ENCODE data around the gene LAMA5. TPM values are rescaled to one million over a fixed set of nuclear protein-coding genes. Genes with fewer than 3 reads are reported as not detected.
A peak's percentile ranks its signal among the peaks of the same experiment; 100 is the strongest.

The LAMA5 gene
- total RNA-seq, 1 experiment from 2014 or later, result 1,050 TPM

DNA sequence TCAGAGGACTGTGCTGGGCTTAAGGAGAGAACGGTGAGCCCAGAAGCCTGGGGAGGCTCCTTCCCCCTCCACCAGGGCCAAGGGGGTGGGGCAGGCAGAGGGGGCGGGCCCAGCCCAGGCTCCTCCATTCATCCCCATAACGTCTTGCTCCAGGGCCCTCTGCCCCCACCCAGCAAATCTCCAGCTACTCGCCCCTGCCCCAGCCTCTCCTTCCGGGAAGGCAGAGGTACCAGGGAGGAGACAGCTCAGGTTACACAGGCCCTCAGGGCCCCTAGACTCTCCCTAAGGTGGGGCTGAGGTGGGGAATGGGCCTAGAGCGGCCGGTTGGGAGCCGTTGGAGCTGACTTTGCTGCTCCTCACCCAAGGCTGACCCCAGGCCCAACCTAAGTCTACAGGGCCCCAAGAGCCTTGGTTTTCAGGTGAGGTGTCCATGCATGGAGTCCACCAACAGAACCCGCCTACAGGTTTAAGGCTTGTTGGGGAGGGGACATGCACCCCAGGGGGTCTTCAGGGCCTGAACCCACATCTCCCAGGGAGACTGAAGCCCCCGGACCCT is 1.2 kb downstream of the LAMA5 start:
- Histone ChIP-seq H3K4me1 (peaks cover 84% of the 10 kb centered on the region), H3K36me3 (ENCODE audit: control insufficient read depth, insufficient read depth, low read length) (peaks cover 18% of the 10 kb centered on the region), H3K27me3 (replicated peaks; ENCODE audit: control insufficient read depth, insufficient read depth, low read length) (no peaks in the 10 kb centered on the region), H3K4me3 (ENCODE audit: low read depth, low read length) (peak overlapping the region; percentile 94), H3K9me3 (no peaks in the 10 kb centered on the region)
- peaks cover 53% of the 10 kb centered on the region for H3K4me1 Mint-ChIP-seq (ENCODE audit: low read depth, unreplicated experiment)
- no peaks in the 10 kb centered on the region for H3K27me3 Mint-ChIP-seq (ENCODE audit: insufficient read depth, unreplicated experiment)
- CTCF ChIA-PET, result interaction anchor here (0.5 to 10.9 kb wide), 9 partner anchors 8 to 64 kb away, joined by 3 to 188 read pairs (median 4); no protein-coding TSS in a partner anchor
- H3K4me3 Mint-ChIP-seq (ENCODE audit: unreplicated experiment), result peak overlapping the region; percentile 70
- H3K36me3 Mint-ChIP-seq (ENCODE audit: insufficient read depth, unreplicated experiment), result peaks cover 75% of the 10 kb centered on the region
- H3K9me3 Mint-ChIP-seq (ENCODE audit: unreplicated experiment), result no peaks in the 10 kb centered on the region
- intact Hi-C loops (cut with micrococcal nuclease; ENCODE audit: unreplicated experiment), result loop anchor here (1.0 to 5.0 kb wide), 2 partner anchors 64 to 129 kb away; partner anchors contain the start of genes ADRM1 and OSBPL2
- H3K27ac Mint-ChIP-seq (ENCODE audit: unreplicated experiment), result peak overlapping the region; percentile 94
- TSS peak; percentile 30 for BruUV-seq (replicated peaks)
- TF ChIP-seq, protein P1, sequence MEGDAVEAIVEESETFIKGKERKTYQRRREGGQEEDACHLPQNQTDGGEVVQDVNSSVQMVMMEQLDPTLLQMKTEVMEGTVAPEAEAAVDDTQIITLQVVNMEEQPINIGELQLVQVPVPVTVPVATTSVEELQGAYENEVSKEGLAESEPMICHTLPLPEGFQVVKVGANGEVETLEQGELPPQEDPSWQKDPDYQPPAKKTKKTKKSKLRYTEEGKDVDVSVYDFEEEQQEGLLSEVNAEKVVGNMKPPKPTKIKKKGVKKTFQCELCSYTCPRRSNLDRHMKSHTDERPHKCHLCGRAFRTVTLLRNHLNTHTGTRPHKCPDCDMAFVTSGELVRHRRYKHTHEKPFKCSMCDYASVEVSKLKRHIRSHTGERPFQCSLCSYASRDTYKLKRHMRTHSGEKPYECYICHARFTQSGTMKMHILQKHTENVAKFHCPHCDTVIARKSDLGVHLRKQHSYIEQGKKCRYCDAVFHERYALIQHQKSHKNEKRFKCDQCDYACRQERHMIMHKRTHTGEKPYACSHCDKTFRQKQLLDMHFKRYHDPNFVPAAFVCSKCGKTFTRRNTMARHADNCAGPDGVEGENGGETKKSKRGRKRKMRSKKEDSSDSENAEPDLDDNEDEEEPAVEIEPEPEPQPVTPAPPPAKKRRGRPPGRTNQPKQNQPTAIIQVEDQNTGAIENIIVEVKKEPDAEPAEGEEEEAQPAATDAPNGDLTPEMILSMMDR (IDR thresholded peaks at IDR 0.05; ENCODE audit: insufficient read depth in 1 of 2, low read depth in 1 of 2, low read length in 1 of 2, severe bottlenecking in 1 of 2, unreplicated experiment in 1 of 2), result no peak
- DNase-seq, result peak; percentile 90 to 97
- POLR2A ChIA-PET, result interaction anchor here (0.5 to 4.7 kb wide), 11 partner anchors 9 to 1697 kb away, joined by 3 to 43 read pairs (median 5); partner anchors contain the start of genes ADRM1, RPS21 and TCEA2

GRCh38 chr20:62364911-62365736 is 2.0 kb downstream of the LAMA5 start:
- POLR2A ChIA-PET, result interaction anchor here (0.5 to 4.7 kb wide), 12 partner anchors 10 to 1698 kb away, joined by 3 to 43 read pairs (median 4); partner anchors contain the start of genes RPS21 and TCEA2
- intact Hi-C loops (cut with micrococcal nuclease; ENCODE audit: unreplicated experiment), result loop anchor here (5.0 kb wide), 1 partner anchor 128 kb away; the partner anchor contains the start of gene OSBPL2
- H3K36me3 Mint-ChIP-seq (ENCODE audit: insufficient read depth, unreplicated experiment), result peaks cover 82% of the 10 kb centered on the region
- H3K4me3 Mint-ChIP-seq (ENCODE audit: unreplicated experiment), result peak overlapping the region; percentile 70
- H3K4me1 Mint-ChIP-seq (ENCODE audit: low read depth, unreplicated experiment), result peaks cover 55% of the 10 kb centered on the region
- TF ChIP-seq, protein P1 (IDR thresholded peaks at IDR 0.05; ENCODE audit: insufficient read depth in 1 of 2, low read depth in 1 of 2, low read length in 1 of 2, severe bottlenecking in 1 of 2, unreplicated experiment in 1 of 2), result no peak
- CTCF ChIA-PET, result interaction anchor here (0.5 to 10.9 kb wide), 9 partner anchors 9 to 63 kb away, joined by 3 to 188 read pairs (median 5); no protein-coding TSS in a partner anchor
- H3K4me1 ChIP-seq, result peaks cover 80% of the 10 kb centered on the region
- no peaks in the 10 kb centered on the region for H3K27me3 ChIP-seq (replicated peaks; ENCODE audit: control insufficient read depth, insufficient read depth, low read length)
- no peaks in the 10 kb centered on the region for H3K9me3 ChIP-seq
- H3K9me3 Mint-ChIP-seq (ENCODE audit: unreplicated experiment), result no peaks in the 10 kb centered on the region
- no TSS peak for BruUV-seq (replicated peaks)
- DNase-seq, result no peak
- no peaks in the 10 kb centered on the region for H3K27me3 Mint-ChIP-seq (ENCODE audit: insufficient read depth, unreplicated experiment)
- peaks cover 21% of the 10 kb centered on the region for H3K36me3 ChIP-seq (ENCODE audit: control insufficient read depth, insufficient read depth, low read length)
- peak overlapping the region; percentile 94 for H3K4me3 ChIP-seq (ENCODE audit: low read depth, low read length)
- H3K27ac Mint-ChIP-seq (ENCODE audit: unreplicated experiment), result peak overlapping the region; percentile 94

All from Caco-2 (cell line).